DND-41 (cell line): ENCODE measurements around the gene TMEM243.

ENCODE experiments used
- EZH2 ChIP-seq: IDR thresholded peaks from 3 replicates; pipeline ENCODE4 v1.6.1; 2012; ENCODE audit warnings: borderline replicate concordance, low read depth, mild to moderate bottlenecking, moderate library complexity, low read length, inconsistent platforms; ENCODE audit not compliant: severe bottlenecking
- TF ChIP-seq, protein P1 (sequence below): IDR thresholded peaks from 2 replicates; pipeline ENCODE4 v1.5.1; 2012; ENCODE audit warnings: borderline replicate concordance, low read length, moderate library complexity, mild to moderate bottlenecking; ENCODE audit not compliant: poor library complexity, severe bottlenecking; ENCODE audit errors: extremely low read depth

- no peak for TF ChIP-seq EZH2
- TF ChIP-seq, protein P1, sequence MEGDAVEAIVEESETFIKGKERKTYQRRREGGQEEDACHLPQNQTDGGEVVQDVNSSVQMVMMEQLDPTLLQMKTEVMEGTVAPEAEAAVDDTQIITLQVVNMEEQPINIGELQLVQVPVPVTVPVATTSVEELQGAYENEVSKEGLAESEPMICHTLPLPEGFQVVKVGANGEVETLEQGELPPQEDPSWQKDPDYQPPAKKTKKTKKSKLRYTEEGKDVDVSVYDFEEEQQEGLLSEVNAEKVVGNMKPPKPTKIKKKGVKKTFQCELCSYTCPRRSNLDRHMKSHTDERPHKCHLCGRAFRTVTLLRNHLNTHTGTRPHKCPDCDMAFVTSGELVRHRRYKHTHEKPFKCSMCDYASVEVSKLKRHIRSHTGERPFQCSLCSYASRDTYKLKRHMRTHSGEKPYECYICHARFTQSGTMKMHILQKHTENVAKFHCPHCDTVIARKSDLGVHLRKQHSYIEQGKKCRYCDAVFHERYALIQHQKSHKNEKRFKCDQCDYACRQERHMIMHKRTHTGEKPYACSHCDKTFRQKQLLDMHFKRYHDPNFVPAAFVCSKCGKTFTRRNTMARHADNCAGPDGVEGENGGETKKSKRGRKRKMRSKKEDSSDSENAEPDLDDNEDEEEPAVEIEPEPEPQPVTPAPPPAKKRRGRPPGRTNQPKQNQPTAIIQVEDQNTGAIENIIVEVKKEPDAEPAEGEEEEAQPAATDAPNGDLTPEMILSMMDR = no peak
Observed at GRCh38 chr7:87234949-87235348, 15.4 kb upstream of the TMEM243 start.
